Measurements from ENCODE around the gene BTRC. TPM values are rescaled to one million over a fixed set of nuclear protein-coding genes. Genes with fewer than 3 reads are reported as not detected.

BTRC gene
- total RNA-seq, 1 experiment from 2014 or later, result 5.7 TPM

- Histone ChIP-seq H3K27me3 (ENCODE audit: low read length) (no peaks in the 10 kb centered on the region), H3K9ac (ENCODE audit: low read length) (no peak overlapping the region), H2AFZ (ENCODE audit: low read length) (no peak overlapping the region), H3K4me3 (ENCODE audit: low read length) (no peak overlapping the region), H3K4me1 (ENCODE audit: insufficient read depth, low read length) (peaks cover 11% of the 10 kb centered on the region; the same call in 1 of the 2 replicates), H3K27ac (ENCODE audit: low read length) (no peak overlapping the region), H3F3A (ENCODE audit: low read length, unreplicated experiment) (no peaks in the 10 kb centered on the region), H3K79me2 (ENCODE audit: low read length) (no peaks in the 10 kb centered on the region), H3K36me3 (ENCODE audit: low read depth, low read length) (no peaks in the 10 kb centered on the region), H3K9me3 (ENCODE audit: low read length) (no peaks in the 10 kb centered on the region), H4K20me1 (ENCODE audit: low read length) (no peaks in the 10 kb centered on the region), H3K4me2 (ENCODE audit: low read length) (no peak overlapping the region), H3K9me2 (replicated peaks; ENCODE audit: low read length) (no peaks in the 10 kb centered on the region)
- ChIA-PET POLR2A (ENCODE audit: unreplicated experiment) (interaction anchor here (0.6 kb wide), 1 partner anchor 216 kb away, joined by 8 read pairs; no protein-coding TSS in a partner anchor), CTCF (interaction anchor here (0.8 to 0.9 kb wide), 2 partner anchors 17 to 270 kb away, joined by 4 to 8 read pairs; partner anchors contain the start of genes DPCD and POLL)
- ATAC-seq, result no peak
- BruUV-seq (replicated peaks), result no TSS peak
- DNase-seq, result no peak
- intact Hi-C loops (cut with micrococcal nuclease), result no loop called here
- TF ChIP-seq EZH2phosphoT487 (IDR thresholded peaks at IDR 0.05; ENCODE audit: borderline replicate concordance, low read length) (no peak), CTCF (conservative IDR thresholded peaks at IDR 0.05; ENCODE audit: low read depth, low read length) (no peak), EZH2 (IDR thresholded peaks at IDR 0.05; ENCODE audit: low read length, unreplicated experiment) (no peak)
Measured at GRCh38 chr10:101571271-101571925, 217.4 kb downstream of the BTRC start.

GRCh38 chr10:101572126-101572525 lies 218.2 kb downstream of the BTRC start:
- Histone ChIP-seq H2AFZ (ENCODE audit: low read length) (no peak overlapping the region), H3K9me2 (replicated peaks; ENCODE audit: low read length) (no peaks in the 10 kb centered on the region), H3K36me3 (ENCODE audit: low read depth, low read length) (no peaks in the 10 kb centered on the region), H3F3A (ENCODE audit: low read length, unreplicated experiment) (no peaks in the 10 kb centered on the region), H4K20me1 (ENCODE audit: low read length) (no peaks in the 10 kb centered on the region), H3K4me1 (ENCODE audit: insufficient read depth, low read length) (peaks cover 11% of the 10 kb centered on the region; the same call in 1 of the 2 replicates), H3K27me3 (ENCODE audit: low read length) (no peaks in the 10 kb centered on the region), H3K9me3 (ENCODE audit: low read length) (no peaks in the 10 kb centered on the region), H3K9ac (ENCODE audit: low read length) (no peak overlapping the region), H3K4me2 (ENCODE audit: low read length) (no peak overlapping the region), H3K4me3 (ENCODE audit: low read length) (no peak overlapping the region), H3K27ac (ENCODE audit: low read length) (no peak overlapping the region), H3K79me2 (ENCODE audit: low read length) (no peaks in the 10 kb centered on the region)
- ChIA-PET POLR2A (ENCODE audit: unreplicated experiment) (no interaction called here), CTCF (no interaction called here)
- DNase-seq (no peak), ATAC-seq (no peak)
- TF ChIP-seq EZH2phosphoT487 (IDR thresholded peaks at IDR 0.05; ENCODE audit: borderline replicate concordance, low read length) (no peak), EZH2 (IDR thresholded peaks at IDR 0.05; ENCODE audit: low read length, unreplicated experiment) (no peak), CTCF (conservative IDR thresholded peaks at IDR 0.05; ENCODE audit: low read depth, low read length) (no peak)
- intact Hi-C loops (cut with micrococcal nuclease), result no loop called here
- BruUV-seq (replicated peaks), result no TSS peak

DNA sequence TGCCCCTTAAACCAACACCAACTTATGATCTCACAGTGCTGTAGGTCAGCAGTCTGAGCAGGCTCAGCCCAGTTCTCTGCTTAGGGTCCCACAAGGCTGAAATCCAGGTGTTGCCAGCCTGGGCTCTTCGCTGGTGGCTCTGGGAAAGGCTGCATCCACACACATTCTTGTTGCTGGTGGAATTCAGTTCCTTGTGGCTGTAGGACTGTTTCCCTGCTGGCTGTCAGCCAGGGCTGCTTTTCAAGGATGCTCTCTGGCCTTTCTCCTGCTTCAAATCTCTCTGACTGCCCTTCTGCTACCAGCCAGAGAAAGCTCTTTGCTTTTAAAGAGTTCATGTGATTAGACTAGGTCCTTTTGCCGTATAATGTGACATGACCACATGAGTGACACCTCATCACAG lies 218.8 kb downstream of the BTRC start:
- Histone ChIP-seq H3K79me2 (ENCODE audit: low read length) (no peaks in the 10 kb centered on the region), H3K4me3 (ENCODE audit: low read length) (no peak overlapping the region), H3F3A (ENCODE audit: low read length, unreplicated experiment) (no peaks in the 10 kb centered on the region), H3K36me3 (ENCODE audit: low read depth, low read length) (no peaks in the 10 kb centered on the region), H4K20me1 (ENCODE audit: low read length) (no peaks in the 10 kb centered on the region), H3K4me2 (ENCODE audit: low read length) (no peak overlapping the region), H3K9me2 (replicated peaks; ENCODE audit: low read length) (no peaks in the 10 kb centered on the region), H3K4me1 (ENCODE audit: insufficient read depth, low read length) (peaks cover 11% of the 10 kb centered on the region; the same call in 1 of the 2 replicates), H3K9me3 (ENCODE audit: low read length) (no peaks in the 10 kb centered on the region), H3K27ac (ENCODE audit: low read length) (no peak overlapping the region), H3K9ac (ENCODE audit: low read length) (no peak overlapping the region), H3K27me3 (ENCODE audit: low read length) (no peaks in the 10 kb centered on the region), H2AFZ (ENCODE audit: low read length) (no peak overlapping the region)
- no peak for TF ChIP-seq EZH2phosphoT487 (IDR thresholded peaks at IDR 0.05; ENCODE audit: borderline replicate concordance, low read length)
- no peak for TF ChIP-seq EZH2 (IDR thresholded peaks at IDR 0.05; ENCODE audit: low read length, unreplicated experiment)
- TF ChIP-seq CTCF (conservative IDR thresholded peaks at IDR 0.05; ENCODE audit: low read depth, low read length), result no peak
- ChIA-PET POLR2A (ENCODE audit: unreplicated experiment) (no interaction called here), CTCF (no interaction called here)
- DNase-seq (no peak), ATAC-seq (no peak)
- no TSS peak for BruUV-seq (replicated peaks)
- intact Hi-C loops (cut with micrococcal nuclease), result no loop called here

All from PC-3 (cell line).